ENCODE data around the gene STARD10.

The STARD10 gene

DNA sequence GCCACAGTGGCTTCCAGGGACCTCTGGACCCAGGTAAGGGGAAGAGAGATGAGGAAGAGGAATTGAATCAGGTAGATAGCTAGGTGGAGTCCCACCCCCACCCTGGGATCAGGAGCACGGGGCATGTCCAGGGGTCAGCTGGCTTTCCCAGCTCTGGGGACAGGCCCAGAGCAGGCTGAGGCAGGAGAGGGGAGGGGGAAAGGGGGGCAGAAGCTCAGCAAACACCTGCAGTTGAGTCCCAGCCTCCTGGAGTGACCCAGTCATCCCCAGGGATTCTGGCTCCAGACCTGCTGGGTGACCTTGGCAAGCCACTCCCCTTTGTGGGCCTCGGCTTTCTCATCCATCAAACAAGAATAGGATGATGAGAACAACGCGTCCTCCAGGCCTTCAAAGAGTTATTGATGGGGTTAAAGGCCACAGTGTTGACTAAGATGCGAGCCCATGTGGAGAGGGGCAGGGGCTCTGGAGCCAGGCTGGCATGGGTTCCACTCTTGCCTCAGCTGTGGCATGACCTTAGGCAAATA, 16.0 kb downstream of the STARD10 start:
- peaks cover 43% of the 10 kb centered on the region for H3K27me3 Mint-ChIP-seq
- H3K9me3 Mint-ChIP-seq = no peaks in the 10 kb centered on the region
- H3K4me1 Mint-ChIP-seq = peaks cover 11% of the 10 kb centered on the region
- no peak overlapping the region for H3K4me3 Mint-ChIP-seq
- H3K27ac Mint-ChIP-seq = no peak overlapping the region
- H3K36me3 Mint-ChIP-seq = no peaks in the 10 kb centered on the region
- CTCF ChIA-PET = interaction anchor here (2.2 kb wide), 1 partner anchor 15 kb away, joined by 8 read pairs; no protein-coding TSS in a partner anchor
- DNase-seq = no peak

DNA sequence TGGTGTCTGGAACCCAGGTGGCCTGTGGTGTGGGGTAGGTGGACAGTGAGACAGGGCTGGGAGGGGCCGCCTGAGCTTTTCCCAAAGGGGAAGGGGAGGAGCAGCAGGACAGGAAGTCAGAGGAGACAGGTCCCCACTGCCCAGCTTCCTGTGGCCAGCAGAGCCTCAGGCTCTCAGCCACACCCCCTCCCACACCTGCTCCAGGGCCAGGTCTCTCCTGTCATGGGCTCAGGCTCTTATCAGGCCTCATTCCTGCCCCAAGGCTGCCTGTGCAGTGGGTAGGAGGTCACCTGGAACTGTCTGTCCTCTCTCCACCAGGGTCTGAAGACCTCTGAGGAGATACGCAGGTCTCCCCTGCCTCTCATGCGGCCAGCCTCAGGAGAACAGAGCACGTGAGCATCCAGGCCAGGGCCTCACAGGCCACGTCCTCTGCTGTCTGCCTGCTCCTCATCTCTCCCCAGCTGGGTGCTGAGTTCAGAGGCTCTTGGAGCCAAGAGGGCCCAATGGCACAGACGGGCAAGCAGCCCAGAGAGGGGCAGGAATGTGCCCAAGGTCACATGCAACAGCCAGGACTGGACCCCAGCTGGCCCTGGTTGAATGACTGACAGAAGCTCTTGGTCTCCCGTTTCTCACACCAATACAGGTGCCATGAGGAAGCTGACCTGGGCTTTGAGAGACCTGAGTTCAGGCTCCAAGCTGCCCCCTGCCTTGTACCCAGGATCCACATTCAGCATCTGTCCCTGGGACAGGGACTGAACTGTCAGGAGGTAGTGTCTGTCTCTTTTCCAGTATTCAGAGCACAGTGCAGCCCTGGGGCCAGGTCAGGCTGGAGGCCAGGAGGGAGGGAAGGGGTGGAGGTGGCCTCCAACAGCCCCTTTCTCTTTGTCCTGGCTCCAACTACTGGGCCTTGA, 16.7 kb downstream of the STARD10 start:
- CTCF ChIA-PET = interaction anchor here (0.8 to 2.2 kb wide), 2 partner anchors 15 to 52 kb away, joined by 3 to 8 read pairs; no protein-coding TSS in a partner anchor
- H3K27me3 Mint-ChIP-seq = peaks cover 36% of the 10 kb centered on the region
- H3K4me3 Mint-ChIP-seq = no peak overlapping the region
- peaks cover 3% of the 10 kb centered on the region for H3K4me1 Mint-ChIP-seq
- H3K27ac Mint-ChIP-seq = no peak overlapping the region
- no peak for DNase-seq
- no peaks in the 10 kb centered on the region for H3K9me3 Mint-ChIP-seq
- no peaks in the 10 kb centered on the region for H3K36me3 Mint-ChIP-seq

DNA sequence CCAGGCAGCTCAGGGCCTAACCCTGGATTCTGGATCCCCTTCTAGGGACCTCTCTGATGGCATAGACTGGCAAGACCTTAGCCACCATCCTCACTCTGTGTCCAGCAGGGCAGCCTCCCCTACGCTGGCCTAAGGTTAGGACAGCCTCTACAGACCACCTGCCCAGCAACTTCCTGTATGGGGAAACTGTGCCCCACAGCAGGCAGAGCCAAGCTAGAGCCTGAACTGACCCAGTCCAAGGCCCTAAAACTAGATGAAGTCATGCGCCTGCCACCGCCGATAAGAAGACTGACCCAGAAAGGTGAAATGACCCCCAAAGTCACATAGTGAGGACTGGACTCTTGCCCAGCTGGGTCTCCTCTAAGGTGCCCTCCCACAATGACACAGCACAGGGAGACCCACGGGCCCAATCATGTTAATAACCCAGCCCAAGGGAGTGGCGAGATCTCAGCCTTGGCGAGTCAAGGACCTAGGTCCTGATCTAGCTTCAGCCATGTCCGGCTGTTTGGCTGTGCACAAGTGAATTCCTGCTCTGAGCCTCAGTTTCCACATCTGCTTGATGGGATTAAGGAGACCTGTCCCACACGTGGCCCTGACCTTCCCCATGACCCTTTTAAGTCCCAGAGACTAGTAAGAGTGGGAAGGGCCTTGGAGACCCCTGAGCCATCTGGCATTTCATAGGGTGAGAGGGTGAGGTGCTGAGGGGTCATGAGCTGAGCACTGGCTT, 17.6 kb downstream of the STARD10 start:
- CTCF ChIA-PET = interaction anchor here (0.8 to 2.2 kb wide), 3 partner anchors 16 to 53 kb away, joined by 3 to 8 read pairs (median 3); no protein-coding TSS in a partner anchor
- Mint-ChIP-seq H3K4me1 (no peaks in the 10 kb centered on the region), H3K36me3 (no peaks in the 10 kb centered on the region), H3K27ac (no peak overlapping the region), H3K4me3 (no peak overlapping the region), H3K27me3 (peaks cover 40% of the 10 kb centered on the region), H3K9me3 (no peaks in the 10 kb centered on the region)
- no peak for DNase-seq

DNA sequence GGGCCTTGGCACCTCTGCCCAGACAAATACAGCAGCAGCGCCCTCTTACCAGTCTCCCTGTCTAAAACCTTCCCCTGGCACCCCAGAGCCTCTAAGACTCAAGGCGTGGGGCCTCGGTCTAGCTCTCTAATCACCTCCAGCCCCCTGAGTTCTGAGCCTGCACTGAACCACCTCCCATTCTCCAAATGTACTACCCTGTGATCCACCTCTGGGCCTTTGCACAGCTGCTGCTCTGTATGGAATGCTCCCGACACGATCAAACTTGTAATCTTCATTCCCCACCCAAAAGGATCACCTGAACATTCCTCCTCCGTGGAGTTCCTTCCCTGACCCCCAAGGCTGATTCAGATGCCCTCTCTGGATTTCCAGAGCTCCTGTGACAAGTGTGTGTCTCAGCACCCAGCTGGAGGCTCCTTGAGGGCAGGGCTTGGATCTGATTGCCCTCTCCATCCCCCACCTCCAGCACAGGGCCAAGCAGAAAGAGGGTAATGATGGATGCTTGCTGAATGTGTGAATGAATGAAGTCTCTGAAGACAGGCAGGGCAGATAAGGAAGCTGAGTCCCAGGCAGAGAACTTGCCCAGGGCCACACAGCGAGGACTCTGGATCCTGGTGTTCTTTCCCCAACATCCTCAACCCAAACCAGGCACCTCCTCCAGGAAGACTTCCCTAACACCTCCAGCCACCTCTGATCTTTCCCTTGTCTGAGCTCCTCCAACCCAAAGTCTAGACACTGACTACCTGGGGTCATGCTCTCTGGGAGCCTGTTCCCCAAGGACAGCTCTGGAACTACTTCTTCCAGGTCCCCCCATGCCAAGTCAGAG, 18.3 kb downstream of the STARD10 start:
- H3K9me3 Mint-ChIP-seq = no peaks in the 10 kb centered on the region
- H3K36me3 Mint-ChIP-seq = no peaks in the 10 kb centered on the region
- CTCF ChIA-PET = interaction anchor here (0.6 to 2.2 kb wide), 3 partner anchors 13 to 52 kb away, joined by 3 to 8 read pairs (median 4); no protein-coding TSS in a partner anchor
- peaks cover 40% of the 10 kb centered on the region for H3K27me3 Mint-ChIP-seq
- no peak for DNase-seq
- H3K27ac Mint-ChIP-seq = no peak overlapping the region
- no peaks in the 10 kb centered on the region for H3K4me1 Mint-ChIP-seq
- H3K4me3 Mint-ChIP-seq = no peak overlapping the region

DNA sequence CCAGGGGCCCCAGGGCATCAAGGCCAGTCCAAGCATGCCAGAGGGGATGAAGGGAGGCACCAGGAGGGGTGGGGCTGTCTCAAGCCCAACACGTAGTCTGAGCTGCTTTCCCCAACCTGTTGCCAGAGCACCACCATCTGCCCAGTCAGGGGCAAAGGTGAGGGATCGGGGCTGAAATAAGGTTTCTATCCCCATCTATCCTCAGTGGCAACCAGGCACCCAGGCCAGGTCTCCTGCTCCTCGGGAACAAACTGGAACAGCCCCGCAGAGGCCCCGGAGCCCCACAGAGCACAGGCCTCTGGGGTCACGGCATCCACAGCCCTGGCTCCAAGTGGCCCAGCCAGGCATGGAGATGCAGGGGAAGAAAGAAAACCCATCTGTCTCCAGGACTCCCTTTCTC, 19.3 kb downstream of the STARD10 start:
- Mint-ChIP-seq H3K4me1 (no peaks in the 10 kb centered on the region), H3K27me3 (peaks cover 33% of the 10 kb centered on the region), H3K27ac (no peak overlapping the region), H3K4me3 (no peak overlapping the region), H3K36me3 (no peaks in the 10 kb centered on the region), H3K9me3 (no peaks in the 10 kb centered on the region)
- DNase-seq = no peak
- CTCF ChIA-PET = no interaction called here

- Mint-ChIP-seq H3K4me3 (no peak overlapping the region), H3K36me3 (no peaks in the 10 kb centered on the region), H3K4me1 (no peaks in the 10 kb centered on the region), H3K27me3 (peaks cover 25% of the 10 kb centered on the region), H3K27ac (no peak overlapping the region), H3K9me3 (no peaks in the 10 kb centered on the region)
- CTCF ChIA-PET = no interaction called here
- no peak for DNase-seq
Measured at GRCh38 chr11:72773696-72774095, 20.2 kb downstream of the STARD10 start.

DNA sequence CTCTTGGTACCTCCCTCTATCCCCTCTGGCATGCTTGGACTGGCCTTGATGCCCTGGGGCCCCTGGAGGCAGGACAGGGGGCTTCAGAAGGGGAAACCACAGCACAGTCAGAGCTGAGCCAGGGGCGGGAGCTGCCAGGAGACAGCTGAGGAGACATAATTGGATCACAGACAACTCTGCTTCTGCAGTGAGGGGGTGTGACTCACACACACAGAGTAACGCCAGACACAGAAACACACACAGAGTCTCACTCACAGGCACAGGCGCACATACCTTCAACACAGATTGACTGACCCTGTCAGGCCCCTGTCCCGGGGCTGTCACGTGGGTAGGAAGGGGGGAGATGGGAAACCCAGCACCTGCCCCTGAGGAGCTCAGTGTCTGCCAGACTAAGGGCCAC, 20.6 kb downstream of the STARD10 start:
- no peak overlapping the region for H3K27ac Mint-ChIP-seq
- H3K36me3 Mint-ChIP-seq = no peaks in the 10 kb centered on the region
- no peak overlapping the region for H3K4me3 Mint-ChIP-seq
- H3K4me1 Mint-ChIP-seq = no peaks in the 10 kb centered on the region
- H3K9me3 Mint-ChIP-seq = no peaks in the 10 kb centered on the region
- peaks cover 23% of the 10 kb centered on the region for H3K27me3 Mint-ChIP-seq
- CTCF ChIA-PET = no interaction called here
- DNase-seq = no peak

DNA sequence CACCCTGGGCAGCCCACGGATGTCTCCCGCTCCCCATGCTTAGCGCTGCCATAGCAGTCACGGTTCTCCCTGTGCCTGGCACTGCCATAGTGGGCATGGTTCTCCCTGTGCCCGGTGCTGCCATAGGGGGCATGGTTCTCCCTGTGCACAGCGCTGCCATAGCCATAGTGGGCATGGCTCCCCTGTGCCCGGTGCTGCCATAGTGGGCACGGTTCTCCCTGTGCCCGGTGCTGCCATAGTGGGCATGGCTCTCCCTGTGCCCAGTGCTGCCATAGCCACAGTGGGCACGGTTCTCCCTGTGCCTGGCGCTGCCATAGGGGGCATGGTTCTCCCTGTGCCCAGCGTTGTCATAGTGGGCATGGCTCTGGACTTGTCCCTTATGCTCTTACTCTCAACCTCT, 21.8 kb downstream of the STARD10 start:
- CTCF ChIA-PET = no interaction called here
- no peaks in the 10 kb centered on the region for H3K9me3 Mint-ChIP-seq
- no peak for DNase-seq
- no peaks in the 10 kb centered on the region for H3K36me3 Mint-ChIP-seq
- H3K4me3 Mint-ChIP-seq = no peak overlapping the region
- peaks cover 31% of the 10 kb centered on the region for H3K27me3 Mint-ChIP-seq
- H3K27ac Mint-ChIP-seq = no peak overlapping the region
- H3K4me1 Mint-ChIP-seq = no peaks in the 10 kb centered on the region

- CTCF ChIA-PET = no interaction called here
- peaks cover 33% of the 10 kb centered on the region for H3K27me3 Mint-ChIP-seq
- H3K4me1 Mint-ChIP-seq = no peaks in the 10 kb centered on the region
- H3K36me3 Mint-ChIP-seq = no peaks in the 10 kb centered on the region
- H3K27ac Mint-ChIP-seq = no peak overlapping the region
- DNase-seq = no peak
- no peak overlapping the region for H3K4me3 Mint-ChIP-seq
- H3K9me3 Mint-ChIP-seq = no peaks in the 10 kb centered on the region
Measured at GRCh38 chr11:72771507-72771906, 22.3 kb downstream of the STARD10 start.

GRCh38 chr11:72770799-72771198, 23.0 kb downstream of the STARD10 start:
- Mint-ChIP-seq H3K4me1 (no peaks in the 10 kb centered on the region), H3K9me3 (no peaks in the 10 kb centered on the region), H3K27ac (no peak overlapping the region), H3K27me3 (peaks cover 37% of the 10 kb centered on the region), H3K4me3 (no peak overlapping the region), H3K36me3 (no peaks in the 10 kb centered on the region)
- CTCF ChIA-PET = no interaction called here
- DNase-seq = no peak

DNA sequence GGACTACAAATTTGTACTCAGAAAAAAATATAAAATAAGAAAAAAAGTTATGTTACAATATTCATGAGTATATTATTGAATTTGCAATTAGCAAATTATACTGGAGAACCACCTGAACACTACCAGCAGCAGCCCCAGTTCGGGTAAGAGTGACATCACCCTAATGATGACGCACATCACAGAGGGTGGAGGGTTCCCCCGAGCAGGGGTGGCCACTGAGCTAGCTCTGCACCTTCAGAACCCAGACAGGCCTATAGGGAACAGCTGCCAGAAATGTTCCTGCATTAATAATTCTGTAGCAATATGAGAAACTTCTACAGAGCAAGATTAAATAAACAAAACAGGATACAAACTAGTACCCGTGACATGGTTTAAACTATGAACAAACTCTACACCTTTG, 24.2 kb downstream of the STARD10 start:
- H3K4me1 Mint-ChIP-seq = no peaks in the 10 kb centered on the region
- no peaks in the 10 kb centered on the region for H3K9me3 Mint-ChIP-seq
- H3K36me3 Mint-ChIP-seq = no peaks in the 10 kb centered on the region
- no peak overlapping the region for H3K4me3 Mint-ChIP-seq
- H3K27me3 Mint-ChIP-seq = peaks cover 37% of the 10 kb centered on the region
- H3K27ac Mint-ChIP-seq = no peak overlapping the region
- DNase-seq = no peak
- CTCF ChIA-PET = interaction anchor here (1.2 kb wide), 1 partner anchor 24 kb away, joined by 3 read pairs; no protein-coding TSS in a partner anchor

DNA sequence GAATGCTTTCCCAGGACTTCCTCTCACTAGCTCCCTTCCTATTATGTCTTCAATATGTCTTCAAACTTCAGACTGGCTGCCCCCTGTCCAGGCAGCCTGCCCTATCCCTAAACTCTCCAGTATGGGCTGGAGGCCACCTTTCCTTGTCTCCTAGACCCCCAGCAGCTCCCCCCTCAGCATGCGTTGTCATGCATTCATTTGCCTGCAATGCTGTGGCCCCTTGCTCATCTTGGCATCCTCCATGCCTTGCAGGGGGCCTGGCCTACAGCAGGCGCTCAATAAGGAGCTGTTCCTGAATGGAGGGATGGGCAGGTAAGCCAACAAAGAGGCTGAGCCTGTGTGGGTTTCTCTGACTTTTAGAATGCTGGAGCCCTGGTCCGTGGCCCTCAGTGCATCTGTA, 25.3 kb downstream of the STARD10 start:
- Mint-ChIP-seq H3K4me3 (no peak overlapping the region), H3K9me3 (no peaks in the 10 kb centered on the region), H3K4me1 (no peaks in the 10 kb centered on the region), H3K27ac (no peak overlapping the region), H3K36me3 (no peaks in the 10 kb centered on the region), H3K27me3 (peaks cover 37% of the 10 kb centered on the region)
- no peak for DNase-seq
- CTCF ChIA-PET = no interaction called here

DNA sequence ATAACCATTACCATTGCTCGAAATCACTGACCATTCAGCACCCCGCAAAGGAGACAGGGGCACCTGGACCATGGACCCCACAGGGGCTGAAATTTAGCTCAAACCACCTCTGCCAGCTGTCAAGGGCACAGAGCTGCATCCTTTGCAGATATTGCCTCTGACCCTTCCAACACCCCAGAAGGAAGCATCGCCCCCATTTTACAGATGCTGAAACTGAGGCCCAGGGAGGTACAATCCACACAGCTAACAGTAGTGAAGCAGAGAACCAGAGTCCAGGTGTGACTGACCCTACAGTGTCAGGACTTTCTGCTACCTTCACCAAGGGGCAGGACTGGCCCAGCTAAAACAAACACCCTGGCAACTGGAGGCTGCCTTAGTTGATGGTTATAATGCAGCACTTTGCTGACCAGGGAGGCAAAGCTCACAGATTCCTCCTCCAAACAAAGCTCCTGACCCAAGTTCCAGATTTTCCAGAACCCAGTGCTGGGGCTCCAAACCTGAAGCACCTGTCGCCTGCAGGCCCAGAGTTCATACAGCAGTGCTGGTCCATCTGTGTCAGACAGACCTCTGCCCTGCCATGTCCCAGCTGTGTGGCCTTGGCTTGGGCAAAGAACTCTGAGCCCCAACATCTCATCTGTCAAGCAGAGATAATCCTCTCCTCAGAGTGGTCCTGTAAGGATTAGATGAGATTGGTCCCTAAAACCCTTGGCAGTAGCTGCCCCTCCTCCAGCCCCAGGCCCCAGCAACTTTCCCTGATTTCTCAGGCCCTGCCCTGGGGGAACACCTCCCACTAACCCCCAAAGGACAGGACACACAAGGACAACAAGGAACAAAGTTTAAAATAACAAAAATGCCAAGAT, 26.4 kb downstream of the STARD10 start:
- no peak for DNase-seq
- Mint-ChIP-seq H3K4me3 (no peak overlapping the region), H3K36me3 (no peaks in the 10 kb centered on the region), H3K27ac (no peak overlapping the region), H3K9me3 (no peaks in the 10 kb centered on the region), H3K27me3 (peaks cover 37% of the 10 kb centered on the region), H3K4me1 (peaks cover 4% of the 10 kb centered on the region)
- CTCF ChIA-PET = no interaction called here
